Midbrain (tissue), 1 donor: ENCODE measurements around the gene SPAM1.
"Not testable (repeated sequence)": the region's sequence is repeated elsewhere in the genome, so short reads cannot be mapped to it uniquely, and the experiment has no call there.

Experiments
- DNase-seq: peaks from one replicate; lab custom pipeline; 2025; lab: John Stamatoyannopoulos, UW

Gene SPAM1

DNA sequence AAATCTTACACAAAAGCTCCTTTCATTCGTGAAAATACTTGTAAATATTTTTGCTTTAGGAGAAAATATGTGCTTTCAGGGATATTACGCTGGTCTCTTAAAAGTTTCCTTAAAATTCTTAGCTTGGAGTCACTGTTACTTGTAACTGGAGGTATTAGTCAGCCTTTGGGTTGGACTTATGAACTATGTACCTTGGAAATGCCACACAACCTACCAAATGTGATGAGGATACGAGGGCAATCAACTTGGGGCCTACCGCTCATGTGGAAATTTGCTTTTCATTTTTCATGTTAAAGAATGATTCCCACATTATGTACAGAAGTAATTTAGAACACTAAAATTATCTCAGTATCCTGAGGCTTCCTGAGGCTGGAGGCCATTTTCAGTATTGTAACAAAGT is 23.1 kb downstream of the SPAM1 start:
- DNase-seq, result no peak

DNA sequence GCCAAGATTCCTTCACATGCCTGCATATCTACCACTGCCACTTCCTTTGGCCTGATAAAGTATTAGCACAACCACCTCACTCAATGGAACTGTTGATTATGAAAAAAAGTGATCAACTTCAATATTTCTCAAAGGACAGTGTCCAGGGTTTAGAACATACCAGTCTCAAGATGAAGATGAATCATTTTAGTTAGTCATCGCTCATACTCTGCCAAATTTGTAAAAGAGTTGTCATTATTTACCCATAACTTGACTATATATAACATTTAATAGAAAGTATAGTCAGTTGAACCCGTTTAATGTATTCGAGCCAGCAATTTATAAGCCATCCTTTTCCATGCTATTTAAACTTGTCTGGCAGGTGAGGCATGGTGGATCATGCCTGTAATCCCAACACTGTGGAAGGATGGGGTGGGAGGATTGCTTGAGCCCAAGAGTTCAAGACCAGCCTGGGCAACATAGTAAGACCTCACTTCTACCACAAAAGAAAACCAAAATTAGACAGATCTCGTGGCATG is 33.2 kb downstream of the SPAM1 start:
- DNase-seq, result no peak

DNA sequence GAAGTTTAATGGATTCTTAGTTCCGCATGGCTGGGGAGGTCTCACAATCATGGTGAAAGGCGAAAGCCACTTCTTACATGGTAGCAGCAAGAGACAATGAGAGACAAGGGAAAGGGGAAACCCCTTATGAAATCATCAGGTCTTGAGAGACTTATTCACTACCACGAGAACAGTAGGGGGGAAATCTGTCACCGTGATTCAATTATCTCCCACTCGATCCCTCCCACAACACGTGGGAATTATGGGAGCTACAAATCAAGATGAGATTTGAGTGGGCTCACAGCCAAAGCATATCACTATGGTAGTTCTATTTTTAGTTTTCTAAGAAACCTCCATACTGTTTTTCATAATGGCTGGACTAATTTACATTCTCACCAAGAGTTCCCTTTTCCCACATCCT is 36.7 kb downstream of the SPAM1 start:
- no peak for DNase-seq

DNA sequence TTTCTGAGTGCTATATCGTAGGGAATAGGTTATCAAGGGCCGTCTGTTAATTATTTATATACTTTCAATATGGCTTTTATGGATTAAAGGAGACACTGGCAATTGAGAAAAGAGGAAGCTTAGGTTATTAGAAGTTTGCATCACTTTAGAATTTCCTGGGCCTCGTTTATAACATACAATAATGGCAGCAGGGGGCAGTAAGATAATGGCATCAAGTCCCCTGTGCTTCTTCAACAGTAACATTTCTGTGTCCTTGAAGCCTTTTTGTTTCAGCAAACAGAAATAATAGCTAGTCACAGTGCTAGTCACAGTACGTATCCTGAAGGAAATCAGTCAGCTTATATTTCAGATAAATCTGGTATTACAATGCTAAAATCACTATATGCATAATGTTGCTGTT is 41.9 kb downstream of the SPAM1 start:
- DNase-seq, result peak; percentile 64

DNA sequence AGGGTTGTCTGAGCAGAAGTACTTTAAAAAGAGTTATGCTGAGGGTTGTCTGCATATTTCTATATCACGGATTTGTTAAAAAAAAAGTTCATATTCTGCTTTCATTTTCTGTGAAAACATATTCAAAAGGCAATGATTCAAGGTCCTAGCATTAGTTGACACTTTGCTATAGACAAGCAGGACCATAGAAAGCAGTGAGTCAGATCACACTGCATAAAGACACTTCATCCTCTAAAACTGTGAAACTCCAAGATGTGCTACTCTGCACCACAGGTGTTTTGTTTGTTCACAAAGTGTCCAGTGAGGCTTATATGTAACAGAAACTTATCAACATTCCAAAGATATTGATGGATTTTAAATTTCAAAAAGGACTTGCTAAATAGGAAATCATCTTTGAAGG is 47.0 kb downstream of the SPAM1 start:
- DNase-seq, result no peak

DNA sequence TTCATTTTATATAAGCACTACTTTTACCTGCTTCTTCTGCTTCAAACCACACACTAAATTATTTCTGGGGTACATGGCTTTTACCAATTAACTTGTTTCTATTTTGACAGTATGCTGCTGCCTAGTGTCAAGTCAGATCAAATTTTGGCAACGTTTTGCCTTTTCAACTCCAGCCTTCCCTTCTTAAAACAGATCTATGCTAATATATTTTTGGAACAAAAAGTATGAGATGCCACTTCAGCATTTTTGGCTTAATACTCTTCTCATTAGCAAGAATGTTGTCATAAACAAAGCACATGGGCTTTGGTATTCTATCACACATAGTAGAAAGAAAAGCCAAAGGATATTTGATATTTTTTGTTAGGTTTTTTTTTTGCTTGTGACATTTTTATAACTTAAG is 47.8 kb downstream of the SPAM1 start:
- no peak for DNase-seq

DNA sequence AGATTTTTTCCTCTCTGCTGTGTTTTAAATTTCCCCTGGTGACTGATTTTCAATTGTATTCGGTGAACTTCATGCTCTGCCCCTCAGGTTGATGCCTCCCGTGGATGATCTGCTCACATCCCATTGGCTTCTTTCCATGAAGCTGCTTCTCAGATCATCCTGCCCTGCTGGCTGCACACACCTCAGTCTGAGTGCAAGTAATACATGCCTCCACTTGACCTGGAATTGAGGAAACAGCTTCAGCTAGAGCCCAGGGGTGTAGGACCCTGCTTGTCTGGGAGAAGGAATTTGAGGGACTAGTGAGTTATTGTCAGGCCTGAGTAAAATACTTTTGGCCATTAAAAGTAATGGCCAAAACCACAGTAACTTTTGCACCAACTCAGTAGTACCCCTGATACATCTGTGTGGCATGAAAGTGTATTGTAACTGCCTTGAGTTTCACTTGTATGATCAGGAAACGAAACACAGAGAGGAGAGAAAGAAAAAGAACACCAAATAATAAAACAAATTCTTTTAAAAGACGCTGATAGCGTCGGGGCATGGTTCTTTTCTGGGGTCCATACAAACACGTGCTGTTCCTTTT is 49.4 kb downstream of the SPAM1 start:
- no peak for DNase-seq

DNA sequence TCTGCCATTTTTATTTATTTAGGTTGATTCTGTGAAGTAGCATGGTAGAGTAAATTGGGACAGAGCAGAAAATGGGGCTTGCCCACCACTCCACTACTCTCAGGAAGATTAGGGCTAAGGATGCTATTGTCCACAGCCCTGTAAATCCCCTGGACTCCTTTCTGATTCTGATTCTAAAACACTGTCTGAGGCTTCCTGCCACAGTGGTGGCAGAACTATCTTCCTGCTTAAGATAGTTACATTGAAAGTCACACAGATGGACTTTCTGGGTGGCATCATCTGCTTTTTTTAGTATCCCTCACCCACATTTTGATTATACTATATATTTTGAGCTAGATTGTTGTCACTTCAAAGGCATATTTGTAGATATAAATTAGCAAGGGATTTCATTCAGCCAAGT is 50.0 kb downstream of the SPAM1 start:
- DNase-seq, result no peak

DNA sequence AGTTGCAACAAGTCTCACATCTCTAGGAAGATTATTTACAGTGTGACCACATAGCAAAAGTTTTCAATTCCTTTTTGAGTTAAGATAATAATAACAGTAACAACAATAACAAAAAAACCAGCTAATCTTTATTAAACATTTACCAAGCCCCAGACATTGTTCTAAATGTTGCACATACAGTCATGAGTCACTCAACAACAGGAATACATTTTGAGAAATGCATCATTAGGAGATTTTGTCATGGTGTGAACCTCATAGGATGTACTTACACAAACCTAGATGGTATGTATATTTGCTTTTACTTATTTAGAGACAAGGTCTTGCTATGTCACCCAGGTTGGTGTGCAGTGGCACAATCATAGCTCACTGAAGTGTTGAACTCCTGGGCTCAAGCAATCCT is 52.0 kb downstream of the SPAM1 start:
- DNase-seq, result no peak

DNA sequence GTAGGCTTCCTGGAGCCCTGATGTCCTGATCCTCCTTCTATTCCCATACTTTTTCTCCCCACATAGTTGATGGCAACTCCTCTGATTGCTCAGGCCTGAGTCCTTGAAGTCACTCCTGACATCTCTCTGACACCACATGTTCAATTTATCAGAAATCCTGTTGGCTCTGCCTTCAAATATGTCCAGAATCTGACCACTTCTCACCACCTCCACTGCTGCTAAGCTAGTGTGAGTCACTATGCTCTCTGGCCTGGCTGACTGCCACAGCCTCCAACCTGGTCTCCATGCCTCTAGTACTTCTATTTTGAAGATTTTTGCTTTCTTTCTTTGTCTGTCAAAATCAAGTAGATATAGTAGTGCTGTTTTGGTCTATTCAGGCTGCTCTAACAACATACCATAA is 54.8 kb downstream of the SPAM1 start:
- DNase-seq, result no peak

DNA sequence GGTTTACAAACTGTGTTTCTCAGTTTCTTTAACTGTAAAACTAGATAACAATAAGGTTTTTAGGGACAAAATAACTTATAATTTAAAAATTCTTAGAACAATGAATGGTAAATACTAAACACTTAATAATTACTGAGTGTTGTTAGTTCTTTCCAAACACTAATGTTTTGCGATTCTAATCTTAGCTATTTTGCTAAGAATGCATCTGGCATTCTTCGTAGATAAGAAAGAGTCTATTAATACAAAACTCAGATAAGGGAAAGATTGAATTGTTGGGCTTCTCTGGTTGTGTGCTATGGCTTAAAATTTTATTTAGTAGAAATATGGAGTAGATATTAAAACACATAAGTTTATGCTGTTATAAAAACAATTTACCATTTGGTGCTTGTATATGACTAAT is 62.4 kb downstream of the SPAM1 start:
- DNase-seq, result no peak

DNA sequence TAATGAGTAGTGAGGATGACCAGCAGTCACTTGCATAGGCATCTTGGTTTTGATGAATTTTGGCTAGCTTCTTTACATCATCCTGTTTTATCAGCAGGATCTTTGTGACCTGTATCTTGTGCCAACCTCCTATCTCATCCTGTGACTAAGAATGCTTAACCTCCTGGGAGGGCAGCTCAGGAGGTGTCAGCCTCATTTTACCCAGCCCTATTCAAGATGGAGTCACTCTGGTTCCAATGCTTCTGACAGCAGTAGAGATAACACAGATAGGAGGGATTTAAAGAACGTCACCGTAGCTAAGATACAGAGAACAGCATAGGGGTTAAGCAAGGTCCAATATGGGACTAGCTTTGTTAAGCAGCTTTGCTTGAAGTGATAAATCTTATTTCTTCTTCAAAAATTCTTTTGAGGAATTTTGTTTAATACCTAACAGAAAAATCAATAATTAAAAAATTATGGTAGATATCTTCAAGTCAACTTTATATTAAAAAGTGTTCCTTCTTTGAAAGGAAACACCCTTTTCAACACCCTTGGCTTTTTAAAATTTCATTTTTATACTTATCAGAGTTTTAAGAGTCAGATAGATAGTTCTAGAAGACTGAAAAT is 68.0 kb downstream of the SPAM1 start:
- DNase-seq, result no peak

DNA sequence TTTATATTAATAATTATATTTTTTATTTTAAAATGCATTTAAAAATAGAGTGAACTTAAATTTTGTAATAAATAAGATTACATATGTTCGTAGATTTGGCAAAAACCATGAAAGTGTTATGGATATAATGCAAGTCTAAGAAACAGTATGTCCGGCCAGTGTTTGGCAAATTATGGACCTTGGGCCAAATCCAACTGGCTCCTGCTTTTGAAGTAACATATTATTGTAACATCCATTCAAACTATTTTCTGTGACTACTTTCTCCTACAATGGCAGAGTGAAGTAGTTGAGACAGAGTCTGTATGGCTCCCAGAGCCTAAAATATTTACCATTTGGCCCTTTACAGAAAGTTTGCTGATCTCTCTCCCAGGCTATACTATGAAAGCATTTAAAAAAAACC is 69.0 kb downstream of the SPAM1 start:
- no peak for DNase-seq

DNA sequence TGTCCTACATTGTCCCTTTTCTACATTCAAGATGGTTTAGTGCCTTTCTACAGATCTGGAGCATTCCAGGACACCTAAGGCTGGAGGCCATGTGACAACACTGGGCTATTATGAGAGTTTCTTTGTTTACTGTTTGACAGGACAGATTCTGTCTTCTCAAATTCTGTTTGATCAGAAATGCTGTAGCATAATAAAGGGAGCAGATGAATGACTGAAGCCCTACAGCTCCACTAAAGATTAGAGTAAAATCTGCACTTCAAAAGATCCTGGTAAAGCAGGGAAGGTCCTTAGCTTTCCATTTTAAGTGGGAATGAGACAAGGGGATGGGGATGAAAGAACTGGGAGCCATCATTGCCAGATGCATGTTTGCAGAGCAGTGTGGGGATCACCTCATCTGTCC is 69.4 kb downstream of the SPAM1 start:
- peak; percentile 49 for DNase-seq

DNA sequence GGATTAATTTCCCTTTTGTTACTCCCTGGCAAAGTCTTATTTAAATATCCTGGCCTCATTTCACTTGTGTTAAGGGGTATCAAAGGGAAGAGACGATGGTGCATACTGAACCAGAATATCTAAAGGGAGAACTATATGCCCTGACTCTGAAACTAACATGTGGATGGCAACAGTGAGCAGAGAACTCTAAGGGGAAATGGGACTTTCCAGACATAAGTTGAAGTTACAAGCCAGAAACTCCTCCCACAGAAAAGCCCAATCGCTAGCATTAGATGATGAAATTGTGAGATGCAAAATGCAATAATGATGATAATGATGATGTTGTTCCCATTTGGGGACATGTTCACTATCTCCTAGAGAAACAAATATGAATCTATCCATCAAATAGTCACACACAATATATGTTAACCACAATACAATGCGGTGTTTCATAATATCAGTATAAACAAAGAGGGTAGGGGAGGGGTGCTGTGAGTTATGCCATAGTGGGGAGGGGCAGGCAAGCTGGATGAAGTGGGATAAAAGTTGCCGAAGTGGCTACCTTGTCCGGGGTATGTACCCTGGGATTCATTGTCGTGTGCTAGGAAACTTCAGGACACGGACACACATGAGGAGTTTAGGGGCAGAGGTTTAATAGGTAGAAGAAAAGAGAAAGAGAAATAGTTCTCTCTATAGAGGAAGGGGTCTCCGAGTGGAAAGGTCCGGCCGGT is 70.7 kb downstream of the SPAM1 start:
- DNase-seq, result no peak

DNA sequence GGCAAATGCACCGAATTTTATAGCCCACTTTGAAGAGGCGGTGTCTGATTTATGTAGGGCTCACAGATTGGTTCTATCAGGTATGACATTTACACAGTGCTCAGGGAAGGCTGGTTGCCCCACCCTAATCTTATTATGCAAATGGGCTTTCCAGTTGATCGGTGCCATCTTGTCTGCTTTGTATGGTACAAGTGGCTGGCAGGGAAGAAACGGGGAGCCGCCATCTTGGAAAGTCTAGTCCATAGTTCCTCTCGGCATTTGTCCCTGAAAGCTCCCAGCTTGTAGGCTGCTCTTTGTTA is 71.2 kb downstream of the SPAM1 start:
- no peak for DNase-seq

DNA sequence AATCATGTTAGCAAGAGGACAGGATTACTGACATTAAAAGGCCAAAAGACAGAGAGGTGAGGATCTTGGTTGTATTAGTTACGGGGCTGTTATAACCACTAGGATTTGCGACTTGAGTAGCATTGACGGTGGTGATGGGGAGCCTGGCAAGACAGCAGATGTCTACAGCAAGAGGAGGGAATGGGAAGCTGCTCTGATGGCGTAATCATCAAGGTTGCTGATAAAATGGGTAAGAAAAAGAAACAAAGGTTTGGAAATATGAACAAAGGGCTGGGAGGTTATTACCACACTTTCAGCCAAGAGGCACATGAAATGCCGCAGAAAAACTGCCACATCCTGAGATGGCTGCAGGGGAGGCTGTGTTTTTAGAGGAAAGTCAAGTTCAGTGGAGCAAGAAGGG is 73.9 kb downstream of the SPAM1 start:
- no peak for DNase-seq

DNA sequence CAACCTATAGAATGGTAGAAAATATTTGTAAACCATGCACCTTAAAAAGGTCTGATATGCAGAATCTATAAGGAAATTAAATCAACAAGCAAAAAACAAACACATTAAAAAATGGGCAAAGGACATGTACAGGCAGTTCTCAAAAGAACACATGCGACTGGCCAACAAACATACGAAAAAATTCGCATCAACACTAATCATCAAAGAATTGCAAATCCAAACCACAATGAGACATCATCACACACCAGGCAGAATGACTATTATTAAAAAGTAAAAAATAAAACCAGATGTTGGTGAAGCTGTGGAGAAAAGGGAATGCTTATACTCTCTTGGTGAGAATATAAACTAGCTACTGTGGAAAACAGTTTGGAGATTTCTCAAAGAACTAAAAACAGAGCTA is 74.7 kb downstream of the SPAM1 start:
- DNase-seq, result no peak

DNA sequence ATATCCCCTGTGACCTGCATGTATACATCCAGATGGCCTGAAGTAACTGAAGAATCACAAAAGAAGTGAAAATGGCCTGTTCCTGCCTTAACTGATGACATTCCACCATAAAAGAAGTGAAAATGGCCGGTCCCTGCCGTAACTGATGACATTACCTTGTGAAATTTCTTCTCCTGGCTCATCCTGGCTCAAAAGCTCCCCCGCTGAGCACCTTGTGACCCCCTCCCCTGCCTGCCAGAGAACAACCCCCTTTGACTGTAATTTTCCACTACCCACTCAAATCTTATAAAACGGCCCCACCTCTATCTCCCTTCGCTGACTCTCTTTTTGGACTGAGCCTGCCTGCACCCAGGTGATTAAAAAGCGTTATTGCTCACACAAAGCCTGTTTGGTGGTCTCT is 83.3 kb downstream of the SPAM1 start:
- DNase-seq, result not testable (repeated sequence)

DNA sequence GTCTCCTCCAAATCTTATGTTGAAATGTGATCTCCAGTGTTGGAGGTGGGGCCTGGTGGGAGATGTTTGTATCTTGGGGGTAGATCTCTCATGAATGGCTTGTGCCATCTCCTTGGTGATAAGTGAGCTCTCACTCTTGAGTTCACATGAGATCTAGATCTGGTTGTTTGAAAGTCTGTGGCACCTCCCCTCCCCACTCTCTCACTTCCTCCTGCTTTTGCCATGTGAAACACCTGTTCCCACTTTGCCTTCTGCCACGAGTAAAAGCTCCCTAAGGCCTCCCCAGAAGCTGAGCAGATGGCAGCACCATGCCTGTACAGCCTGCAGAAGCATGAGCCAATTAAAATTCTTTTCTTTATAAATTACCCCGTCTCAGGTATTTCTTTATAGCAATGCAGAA is 84.3 kb downstream of the SPAM1 start:
- DNase-seq, result no peak
